ENCODE data around the gene XXYLT1. TPM values are rescaled to one million over a fixed set of nuclear protein-coding genes. Genes with fewer than 3 reads are reported as not detected.
A peak's percentile ranks its signal among the peaks of the same experiment; 100 is the strongest.

The XXYLT1 gene
- total RNA-seq, 1 donor = 21.0 TPM

DNA sequence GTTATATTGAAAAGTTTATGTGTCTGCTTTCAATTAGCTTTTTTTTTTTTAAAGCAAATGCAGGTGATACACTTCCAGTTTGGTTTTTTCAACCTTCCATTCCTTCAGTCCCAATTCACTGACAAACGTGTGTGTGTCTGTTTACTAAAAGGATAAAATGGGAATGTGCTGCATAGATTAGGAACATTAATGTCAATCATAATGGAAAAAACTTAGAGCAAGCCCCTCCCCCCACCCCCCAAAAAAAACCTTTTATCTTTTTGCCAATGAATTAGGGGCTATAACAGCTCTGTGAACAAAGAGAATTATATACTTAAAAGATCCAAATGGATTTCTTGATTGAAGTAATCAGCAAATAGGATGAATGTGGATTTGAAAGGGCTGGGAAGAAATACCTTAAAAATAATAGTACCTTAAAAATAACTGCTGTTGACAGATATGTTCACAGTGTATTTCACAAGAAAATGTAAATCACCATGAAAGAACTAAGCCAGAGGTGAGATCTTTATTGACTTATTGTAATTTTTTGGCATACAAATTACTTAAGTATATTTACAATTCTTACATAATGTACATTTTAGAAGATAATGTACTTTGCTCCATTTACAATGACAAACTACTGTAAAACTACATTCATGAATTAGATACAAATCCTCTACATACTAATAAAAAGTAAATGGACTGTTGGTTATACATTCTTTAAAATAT lies 3.5 kb upstream of the XXYLT1 start:
- TF ChIP-seq, protein P1, sequence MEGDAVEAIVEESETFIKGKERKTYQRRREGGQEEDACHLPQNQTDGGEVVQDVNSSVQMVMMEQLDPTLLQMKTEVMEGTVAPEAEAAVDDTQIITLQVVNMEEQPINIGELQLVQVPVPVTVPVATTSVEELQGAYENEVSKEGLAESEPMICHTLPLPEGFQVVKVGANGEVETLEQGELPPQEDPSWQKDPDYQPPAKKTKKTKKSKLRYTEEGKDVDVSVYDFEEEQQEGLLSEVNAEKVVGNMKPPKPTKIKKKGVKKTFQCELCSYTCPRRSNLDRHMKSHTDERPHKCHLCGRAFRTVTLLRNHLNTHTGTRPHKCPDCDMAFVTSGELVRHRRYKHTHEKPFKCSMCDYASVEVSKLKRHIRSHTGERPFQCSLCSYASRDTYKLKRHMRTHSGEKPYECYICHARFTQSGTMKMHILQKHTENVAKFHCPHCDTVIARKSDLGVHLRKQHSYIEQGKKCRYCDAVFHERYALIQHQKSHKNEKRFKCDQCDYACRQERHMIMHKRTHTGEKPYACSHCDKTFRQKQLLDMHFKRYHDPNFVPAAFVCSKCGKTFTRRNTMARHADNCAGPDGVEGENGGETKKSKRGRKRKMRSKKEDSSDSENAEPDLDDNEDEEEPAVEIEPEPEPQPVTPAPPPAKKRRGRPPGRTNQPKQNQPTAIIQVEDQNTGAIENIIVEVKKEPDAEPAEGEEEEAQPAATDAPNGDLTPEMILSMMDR (IDR thresholded peaks at IDR 0.05; ENCODE audit: insufficient read depth, low read length) = no peak
- no peak overlapping the region for H3K4me3 ChIP-seq (ENCODE audit: low read depth, low read length)
- DNase-seq (ENCODE audit: low read depth) = no peak

DNA sequence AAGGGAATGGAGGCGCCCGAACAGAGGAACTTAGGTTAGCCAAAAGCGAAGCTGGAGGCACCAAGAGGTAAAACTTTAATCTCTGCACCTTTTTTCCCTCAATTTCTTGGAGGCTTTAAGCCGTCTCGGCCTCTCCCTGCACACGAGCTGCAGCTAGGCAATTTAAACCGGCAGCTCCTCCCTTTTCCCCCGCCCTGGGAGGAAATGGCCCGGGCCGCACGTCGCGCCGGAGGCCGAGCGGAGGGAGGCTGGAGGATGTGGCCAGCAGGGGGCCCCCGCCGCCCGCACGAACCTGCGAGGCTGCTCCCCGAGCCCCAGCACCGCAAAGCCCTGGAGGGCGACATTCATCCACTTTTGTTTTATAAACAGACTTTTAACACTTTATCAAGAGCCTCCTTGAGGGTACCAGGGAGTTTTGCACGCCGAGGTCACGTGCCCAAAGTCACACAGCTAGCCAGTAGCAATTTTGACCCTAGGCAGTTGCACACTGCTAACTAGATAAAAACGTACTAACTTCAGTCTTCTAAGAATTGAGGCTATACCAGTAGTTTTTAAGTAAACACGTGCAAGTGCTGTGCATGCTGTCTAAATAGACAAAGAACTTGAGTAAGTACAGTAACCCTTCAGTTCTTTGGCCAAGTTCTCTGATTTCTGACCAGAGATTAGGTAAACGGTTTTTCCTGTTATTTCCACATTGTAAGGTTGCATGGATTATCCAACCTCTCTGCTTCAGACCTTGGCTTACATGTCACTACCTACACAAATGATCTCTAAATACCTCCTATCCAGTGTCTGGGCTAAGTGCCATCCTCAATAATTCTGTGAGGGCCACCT lies 668 bp upstream of the XXYLT1 start:
- DNase-seq (ENCODE audit: low read depth) = peak; percentile 85
- peak overlapping the region; percentile 82 for H3K4me3 ChIP-seq (ENCODE audit: low read depth, low read length)
- TF ChIP-seq, protein P1 (IDR thresholded peaks at IDR 0.05; ENCODE audit: insufficient read depth, low read length) = peak; percentile 74

DNA sequence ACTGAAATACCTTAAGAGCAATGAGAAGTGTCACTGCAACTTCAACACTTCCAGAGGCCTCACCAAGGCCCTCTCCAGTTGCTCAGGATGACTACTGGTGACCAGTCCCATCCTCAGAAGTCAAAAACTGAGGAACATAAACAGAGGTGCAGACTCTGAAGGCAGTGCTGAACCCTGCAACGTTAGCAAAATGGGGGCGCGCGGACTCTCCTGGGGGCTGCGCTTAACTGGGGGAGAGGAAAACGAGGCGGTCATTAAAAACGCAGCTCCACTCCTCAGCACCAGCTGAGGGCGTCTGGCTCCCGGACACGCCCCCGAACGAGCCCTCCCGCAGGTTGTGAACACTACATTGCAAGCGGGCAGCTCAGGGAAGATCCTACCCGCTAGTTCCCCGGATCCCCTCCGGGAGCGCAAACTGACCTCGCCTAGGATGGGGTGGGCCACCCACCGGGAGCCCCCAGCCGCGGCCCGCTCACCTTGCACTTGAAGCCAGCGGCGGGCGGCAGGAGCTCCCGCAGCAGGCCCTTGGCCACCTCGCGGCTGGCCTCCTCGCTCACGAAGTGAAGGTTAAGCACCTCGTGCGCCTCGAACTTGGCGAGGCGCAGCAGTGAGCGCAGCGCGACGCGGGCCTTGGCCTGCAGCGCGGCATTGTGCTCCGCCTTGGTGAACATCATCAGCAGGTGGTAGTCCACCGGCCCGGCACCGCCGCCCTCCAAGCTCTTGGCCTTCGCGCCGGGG lies 711 bp downstream of the XXYLT1 start:
- TF ChIP-seq, protein P1 (IDR thresholded peaks at IDR 0.05; ENCODE audit: insufficient read depth, low read length) = peak; percentile 22
- DNase-seq (ENCODE audit: low read depth) = peak; percentile 35
- H3K4me3 ChIP-seq (ENCODE audit: low read depth, low read length) = peak overlapping the region; percentile 82

DNA sequence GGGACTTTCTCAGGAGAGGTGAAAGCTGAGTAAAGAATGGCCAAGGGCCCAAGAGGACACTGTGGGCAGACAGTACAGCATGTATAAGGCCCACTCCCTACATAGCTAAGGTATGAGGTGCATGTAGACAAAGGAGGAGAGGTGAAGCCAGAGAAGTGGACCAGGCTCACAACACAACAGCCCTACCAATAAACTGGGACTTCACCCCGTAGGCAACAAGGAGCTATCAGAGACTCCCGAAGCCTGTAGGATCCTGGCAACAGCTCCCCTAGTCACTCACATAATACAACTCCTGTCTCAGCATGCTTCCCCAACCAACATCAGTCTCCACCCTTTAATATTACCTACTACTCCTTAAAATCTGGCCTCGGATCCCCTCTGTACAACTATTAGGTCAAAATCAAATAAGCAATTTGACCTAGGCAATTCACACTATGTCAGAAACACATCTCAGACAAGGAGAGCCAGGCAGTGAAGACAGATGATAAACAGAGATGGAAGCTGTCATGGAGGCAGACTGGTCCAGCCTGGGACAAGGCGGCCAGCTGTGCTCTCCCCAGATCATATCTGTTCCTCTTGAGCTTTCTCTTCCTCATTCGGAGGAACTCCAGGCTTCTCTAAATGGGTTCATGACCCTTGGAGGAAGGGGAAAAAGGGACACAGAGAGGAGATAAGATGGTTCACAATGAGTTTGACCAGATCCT lies 1.4 kb downstream of the XXYLT1 start:
- peak overlapping the region; percentile 82 for H3K4me3 ChIP-seq (ENCODE audit: low read depth, low read length)
- no peak for DNase-seq (ENCODE audit: low read depth)
- TF ChIP-seq, protein P1 (IDR thresholded peaks at IDR 0.05; ENCODE audit: insufficient read depth, low read length) = no peak

DNA sequence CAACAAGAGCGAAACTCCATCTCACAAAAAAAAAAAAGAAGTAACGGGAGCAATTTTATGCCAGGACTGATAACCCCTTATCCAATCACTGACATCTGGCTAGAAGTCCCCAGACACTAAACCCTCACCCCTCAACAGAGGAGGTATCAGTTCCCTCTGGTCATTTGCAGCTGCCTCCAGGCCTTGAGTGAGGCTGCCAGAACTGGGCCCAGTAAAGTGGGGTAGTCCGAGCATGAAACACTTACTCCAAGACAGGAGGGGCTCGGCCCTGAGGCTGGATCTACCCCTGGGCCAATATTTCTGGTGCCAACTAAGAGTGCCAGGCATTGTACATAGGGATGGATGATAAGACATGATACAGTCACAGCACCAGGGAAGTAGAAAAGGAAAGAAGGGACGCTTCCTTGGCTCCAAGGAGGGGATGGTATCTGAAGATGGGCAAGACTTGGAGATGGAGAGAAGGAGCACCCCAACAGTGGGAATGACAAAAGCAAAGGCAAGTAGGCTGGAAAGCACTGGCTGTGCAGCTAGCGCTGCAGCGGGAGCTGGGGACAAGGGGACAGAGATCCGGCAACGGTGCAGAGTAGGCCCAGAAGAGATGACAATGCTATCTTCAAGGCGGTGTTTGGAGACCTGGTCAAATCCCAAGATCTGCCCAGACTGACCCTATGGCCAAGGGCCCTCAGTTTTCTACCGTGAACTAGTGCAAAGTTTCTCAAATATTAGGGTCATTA lies 2.2 kb downstream of the XXYLT1 start:
- TF ChIP-seq, protein P1 (IDR thresholded peaks at IDR 0.05; ENCODE audit: insufficient read depth, low read length) = no peak
- no peak overlapping the region for H3K4me3 ChIP-seq (ENCODE audit: low read depth, low read length)
- DNase-seq (ENCODE audit: low read depth) = no peak
